Peyer's patch (tissue), 4 donors: ENCODE data around the gene RAB40B. TPM values are rescaled to one million over a fixed set of nuclear protein-coding genes. Genes with fewer than 3 reads are reported as not detected.

ENCODE experiments used
- DNase-seq, 3 donors: peaks; one replicate each; pipeline ENCODE4 v3.0.0-alpha.2; 2017 to 2019
- H3K27ac ChIP-seq, 4 donors: fragments of 200-600 bp; sonication (generic); one replicate each; pipeline ENCODE4 v1.5.1; 2016 to 2019
- H3K27me3 ChIP-seq, 2 donors: fragments of 200-600 bp; sonication (generic); one replicate each; pipeline ENCODE4 v1.5.1; 2019
- H3K36me3 ChIP-seq, 3 donors: fragments of 200-600 bp; sonication (generic); one replicate each; pipeline ENCODE4 v1.5.1; 2016 to 2019
- H3K4me1 ChIP-seq, 4 donors: fragments of 200-600 bp; sonication (generic); one replicate each; pipeline ENCODE4 v1.5.1; 2016 to 2019
- H3K4me3 ChIP-seq, 4 donors: fragments of 200-600 bp; sonication (generic); 1 replicate in 3 of 4; 2 replicates in 1 of 4; pipeline ENCODE4 v1.5.1; 2016 to 2019; ENCODE audit warnings: mild to moderate bottlenecking in 1 of 4
- H3K9me3 ChIP-seq, 4 donors: fragments of 200-600 bp; sonication (generic); one replicate each; pipeline ENCODE4 v1.5.1; 2016 to 2019; ENCODE audit warnings: mild to moderate bottlenecking in 1 of 4
- CTCF ChIP-seq, 6 experiments: fragments of 450-650 bp in 4 of 6; fragments of 200-600 bp in 2 of 6; sonication (generic) in 1 of 6; IDR thresholded peaks; one replicate each; pipeline ENCODE4 v1.5.1; 2017 to 2019; ENCODE audit warnings: antibody characterized with exemption in 6 of 6, mild to moderate bottlenecking in 3 of 6, moderate library complexity in 1 of 6
- POLR2A ChIP-seq, 2 donors: fragments of 450-650 bp; IDR thresholded peaks; one replicate each; pipeline ENCODE4 v1.5.1; 2017; ENCODE audit warnings: antibody characterized with exemption in 2 of 2, mild to moderate bottlenecking in 2 of 2, moderate library complexity in 2 of 2
- total RNA-seq, 4 donors: library from RNA; depleted of rRNA; stranded (reverse); fragments of >200 nt; gene quantifications; one replicate each; pipeline ENCODE4 v1.1.0, GENCODE V29; 2016

The RAB40B gene
- total RNA-seq, 4 donors from 2014 or later: 13.3 to 63.5 (median 29.1) TPM

DNA sequence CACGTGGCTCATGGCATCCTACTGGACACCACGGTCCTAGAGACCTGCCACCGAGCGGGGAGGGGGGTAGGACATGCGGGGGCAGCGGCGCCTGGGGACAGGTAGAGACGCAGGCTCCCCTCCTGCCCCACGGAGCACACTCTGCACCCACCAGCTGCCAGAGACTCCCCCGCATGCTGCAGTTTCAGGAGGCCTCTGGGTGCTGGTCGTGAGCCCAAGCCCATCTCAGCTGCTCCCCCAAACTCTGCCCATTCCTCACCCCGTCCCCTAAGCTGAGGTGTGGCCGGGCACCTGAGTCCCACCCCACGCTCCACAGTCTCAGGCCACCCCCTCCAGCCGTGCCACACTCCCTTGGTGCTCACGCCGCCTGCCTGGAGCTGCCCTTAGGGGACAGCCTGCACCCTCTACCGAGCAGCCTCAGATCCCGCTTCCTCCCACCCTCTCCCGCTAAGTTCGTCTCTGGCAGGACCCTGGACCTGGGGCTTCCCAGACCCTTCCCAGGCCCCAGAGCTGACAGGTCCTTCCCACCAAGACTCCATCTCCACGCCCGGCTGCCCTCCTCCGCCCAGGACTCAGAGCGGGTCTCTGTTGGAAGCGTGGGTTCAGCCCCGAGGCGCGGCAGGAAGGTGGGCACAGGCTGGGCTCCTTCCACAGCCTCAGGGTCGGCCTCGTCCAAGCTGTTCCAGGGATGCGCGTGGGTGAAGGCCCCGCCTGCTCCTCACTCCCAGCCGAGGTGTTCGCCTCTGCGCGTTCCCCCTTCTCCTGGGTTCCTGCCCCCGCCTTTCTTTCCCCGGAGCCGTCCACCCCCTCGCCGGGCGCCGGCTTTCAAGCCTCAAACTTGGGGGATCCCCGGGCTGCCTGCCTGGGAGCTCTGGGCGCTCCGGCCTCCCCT, 1.3 kb downstream of the RAB40B start:
- no peak for DNase-seq
- Histone ChIP-seq H3K27ac (no peak overlapping the region), H3K27me3 (no peaks in the 10 kb centered on the region), H3K9me3 (peaks cover 0 to 9% (median 2%) of the 10 kb centered on the region in 4 donors), H3K4me1 (peaks cover 0 to 15% (median 10%) of the 10 kb centered on the region in 4 donors), H3K4me3 (peak overlapping the region; percentile 82 to 99 (median 92)), H3K36me3 (no peaks in the 10 kb centered on the region)
- TF ChIP-seq CTCF (IDR thresholded peaks at IDR 0.05) (no peak), POLR2A (IDR thresholded peaks at IDR 0.05) (no peak)

GRCh38 chr17:82696259-82696658, 2.2 kb downstream of the RAB40B start:
- no peak overlapping the region for H3K27ac ChIP-seq
- no peaks in the 10 kb centered on the region for H3K36me3 ChIP-seq
- no peak overlapping the region for H3K4me3 ChIP-seq
- peaks cover 0 to 9% (median 2%) of the 10 kb centered on the region in 4 donors for H3K9me3 ChIP-seq
- peaks cover 0 to 15% (median 6%) of the 10 kb centered on the region in 4 donors for H3K4me1 ChIP-seq
- H3K27me3 ChIP-seq: no peaks in the 10 kb centered on the region
- no peak for DNase-seq
- no peak for TF ChIP-seq CTCF (IDR thresholded peaks at IDR 0.05)
- no peak for TF ChIP-seq POLR2A (IDR thresholded peaks at IDR 0.05)

DNA sequence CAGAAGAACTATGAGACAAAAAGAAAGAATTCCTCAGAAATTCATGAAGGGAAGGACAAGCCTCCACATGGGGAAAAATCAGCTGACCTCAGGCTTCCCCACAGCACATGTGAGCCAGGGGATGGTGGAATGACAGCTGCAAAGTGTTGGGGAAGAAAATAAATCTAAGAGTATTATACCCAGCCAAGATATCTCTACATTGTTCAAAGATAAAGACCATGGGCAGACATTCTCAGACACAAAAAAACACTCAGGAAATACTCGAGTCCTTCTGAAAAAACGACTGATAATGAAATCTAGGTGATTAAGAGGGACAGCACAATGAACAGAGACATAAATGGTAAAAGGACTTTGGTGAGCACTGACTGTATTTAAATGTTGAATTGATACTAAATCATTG, 3.9 kb downstream of the RAB40B start:
- Histone ChIP-seq H3K36me3 (no peaks in the 10 kb centered on the region), H3K27ac (no peak overlapping the region), H3K9me3 (peaks cover 0 to 9% (median 2%) of the 10 kb centered on the region in 4 donors), H3K4me3 (no peak overlapping the region), H3K4me1 (peaks cover 0 to 15% (median 6%) of the 10 kb centered on the region in 4 donors), H3K27me3 (no peaks in the 10 kb centered on the region)
- TF ChIP-seq CTCF (IDR thresholded peaks at IDR 0.05) (no peak), POLR2A (IDR thresholded peaks at IDR 0.05) (no peak)
- no peak for DNase-seq

DNA sequence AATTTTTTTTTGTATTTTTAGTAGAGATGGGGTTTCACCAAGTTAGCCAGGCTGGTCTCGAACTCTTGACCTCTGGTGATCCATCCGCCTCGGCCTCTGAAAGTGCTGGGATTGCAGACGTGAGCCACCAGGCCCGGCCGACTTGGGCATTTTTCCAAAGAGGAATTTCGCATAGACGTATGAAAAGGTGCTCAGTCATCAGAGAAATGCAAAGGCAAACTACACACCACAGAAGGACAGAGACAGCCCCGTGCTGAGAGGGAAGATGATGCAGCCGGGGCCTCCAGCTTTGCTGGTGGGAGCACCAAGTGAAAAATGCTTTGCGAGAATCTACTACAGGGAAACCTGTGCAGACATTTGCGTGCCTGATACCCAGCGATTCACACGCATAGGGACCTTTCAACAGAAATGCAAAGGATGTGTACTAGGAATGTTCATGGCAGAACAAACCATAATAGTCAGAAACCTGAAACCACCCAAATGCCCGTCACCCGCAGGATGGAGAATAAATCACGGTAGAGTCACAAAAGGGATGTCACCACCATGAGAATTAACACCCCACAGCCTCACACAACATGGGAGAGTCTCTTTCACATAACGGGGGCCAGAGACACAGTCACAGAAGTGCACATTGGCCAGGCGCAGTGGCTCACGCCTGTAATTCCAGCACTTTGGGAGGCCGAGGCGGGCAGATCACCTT, 5.2 kb downstream of the RAB40B start:
- DNase-seq: no peak
- H3K4me3 ChIP-seq: no peak overlapping the region
- no peaks in the 10 kb centered on the region for H3K36me3 ChIP-seq
- no peak overlapping the region for H3K27ac ChIP-seq
- no peaks in the 10 kb centered on the region for H3K27me3 ChIP-seq
- peaks cover 0 to 9% (median 2%) of the 10 kb centered on the region in 4 donors for H3K9me3 ChIP-seq
- H3K4me1 ChIP-seq: peaks cover 0 to 12% (median 6%) of the 10 kb centered on the region in 4 donors
- TF ChIP-seq CTCF (IDR thresholded peaks at IDR 0.05): no peak
- no peak for TF ChIP-seq POLR2A (IDR thresholded peaks at IDR 0.05)

GRCh38 chr17:82692268-82692667, 6.2 kb downstream of the RAB40B start:
- Histone ChIP-seq H3K4me1 (peaks cover 0 to 5% (median 2%) of the 10 kb centered on the region in 4 donors), H3K27me3 (no peaks in the 10 kb centered on the region), H3K9me3 (peaks cover 0 to 9% (median 2%) of the 10 kb centered on the region in 4 donors), H3K36me3 (no peaks in the 10 kb centered on the region), H3K4me3 (no peak overlapping the region), H3K27ac (no peak overlapping the region)
- no peak for DNase-seq
- TF ChIP-seq POLR2A (IDR thresholded peaks at IDR 0.05) (no peak), CTCF (IDR thresholded peaks at IDR 0.05) (no peak)
